GM21515 (cell line): ENCODE measurements around the gene MMP14.

ENCODE experiments used
- ATAC-seq: cut with Tn5 transposase; IDR thresholded peaks from one replicate; pipeline ENCODE4 v1.9.1; 2021; ENCODE audit not compliant: unreplicated experiment

The MMP14 gene

GRCh38 chr14:22883173-22883976 is 47.0 kb downstream of the MMP14 start, which contains the start of gene REM2:
REM2 (plus strand) TSS chr14:22883222; CDS start chr14:22883288, 66 bp downstream.
- no peak for ATAC-seq

GRCh38 chr14:22884076-22884737 is 47.8 kb downstream of the MMP14 start:
- ATAC-seq: no peak

- ATAC-seq: no peak
Observed at GRCh38 chr14:22884738-22885523, 48.5 kb downstream of the MMP14 start.

GRCh38 chr14:22885975-22886374 is 49.6 kb downstream of the MMP14 start:
- no peak for ATAC-seq

- peak; percentile 36 for ATAC-seq
Observed at GRCh38 chr14:22886500-22887259, 50.3 kb downstream of the MMP14 start.

- ATAC-seq: peak; percentile 39
Observed at GRCh38 chr14:22887260-22887989, 51.0 kb downstream of the MMP14 start.

GRCh38 chr14:22887990-22888378 is 51.6 kb downstream of the MMP14 start:
- peak; percentile 47 for ATAC-seq

GRCh38 chr14:22888662-22889061 is 52.3 kb downstream of the MMP14 start:
- ATAC-seq: no peak

- ATAC-seq: no peak
Observed at GRCh38 chr14:22890416-22890815, 54.0 kb downstream of the MMP14 start.

- ATAC-seq: no peak
Observed at GRCh38 chr14:22892488-22892887, 56.1 kb downstream of the MMP14 start.

- no peak for ATAC-seq
Observed at GRCh38 chr14:22893706-22894105, 57.3 kb downstream of the MMP14 start.

- no peak for ATAC-seq
Observed at GRCh38 chr14:22895402-22895801, 59.0 kb downstream of the MMP14 start.

- ATAC-seq: no peak
Observed at GRCh38 chr14:22896356-22896755, 60.0 kb downstream of the MMP14 start.

GRCh38 chr14:22896760-22897159 is 60.4 kb downstream of the MMP14 start:
- no peak for ATAC-seq

- no peak for ATAC-seq
Observed at GRCh38 chr14:22897357-22897756, 61.0 kb downstream of the MMP14 start.
